Skin of body (tissue), 2 donors: Measurements from ENCODE around the gene ADARB2. TPM values are rescaled to one million over a fixed set of nuclear protein-coding genes. Genes with fewer than 3 reads are reported as not detected.
"Not testable (repeated sequence)": the region's sequence is repeated elsewhere in the genome, so short reads cannot be mapped to it uniquely, and the experiment has no call there.

Experiments used
- DNase-seq: peaks from one replicate; lab custom pipeline; 2025; lab: John Stamatoyannopoulos, UW
- total RNA-seq: library from RNA; depleted of rRNA; stranded (reverse); fragments of >200 nt; gene quantifications from one replicate; pipeline ENCODE4 v1.2.3, GENCODE V29; 2014

The ADARB2 gene
- total RNA-seq, 1 donor from 2014 or later: 0.10 TPM

GRCh38 chr10:1468811-1469210 lies 268.5 kb downstream of the ADARB2 start:
- peak; percentile 20 for DNase-seq

- DNase-seq: no peak
Measured at GRCh38 chr10:1467334-1468076, 269.8 kb downstream of the ADARB2 start.

- no peak for DNase-seq
Measured at GRCh38 chr10:1465993-1466764, 271.1 kb downstream of the ADARB2 start.

- DNase-seq: no peak
Measured at GRCh38 chr10:1465418-1465911, 271.9 kb downstream of the ADARB2 start.

GRCh38 chr10:1464881-1465417 lies 272.4 kb downstream of the ADARB2 start:
- DNase-seq: no peak

- not testable (repeated sequence) for DNase-seq
Measured at GRCh38 chr10:1463971-1464370, 273.4 kb downstream of the ADARB2 start.

- no peak for DNase-seq
Measured at GRCh38 chr10:1462994-1463633, 274.2 kb downstream of the ADARB2 start.

GRCh38 chr10:1462521-1462920 lies 274.8 kb downstream of the ADARB2 start:
- no peak for DNase-seq

- DNase-seq: no peak
Measured at GRCh38 chr10:1462032-1462431, 275.3 kb downstream of the ADARB2 start.

GRCh38 chr10:1461016-1461415 lies 276.3 kb downstream of the ADARB2 start:
- no peak for DNase-seq

- DNase-seq: not testable (repeated sequence)
Measured at GRCh38 chr10:1459664-1460063, 277.7 kb downstream of the ADARB2 start.

- DNase-seq: no peak
Measured at GRCh38 chr10:1454951-1455350, 282.4 kb downstream of the ADARB2 start.

- DNase-seq: no peak
Measured at GRCh38 chr10:1454428-1454827, 282.9 kb downstream of the ADARB2 start.

GRCh38 chr10:1452777-1453176 lies 284.5 kb downstream of the ADARB2 start:
- no peak for DNase-seq

GRCh38 chr10:1451941-1452340 lies 285.4 kb downstream of the ADARB2 start:
- no peak for DNase-seq

GRCh38 chr10:1451362-1451888 lies 285.9 kb downstream of the ADARB2 start:
- DNase-seq: no peak

- no peak for DNase-seq
Measured at GRCh38 chr10:1449572-1450205, 287.6 kb downstream of the ADARB2 start.

GRCh38 chr10:1449021-1449420 lies 288.3 kb downstream of the ADARB2 start:
- no peak for DNase-seq

- DNase-seq: no peak
Measured at GRCh38 chr10:1448252-1448930, 288.9 kb downstream of the ADARB2 start.

- no peak for DNase-seq
Measured at GRCh38 chr10:1444826-1445225, 292.5 kb downstream of the ADARB2 start.
